Astrocyte of the spinal cord (primary cell): Measurements from ENCODE around the gene ASCL2.

Experiments
- DNase-seq: peaks from one replicate; pipeline ENCODE4 v3.0.0; 2011; ENCODE audit warnings: low read depth, low spot score
- H3K4me3 ChIP-seq: 2 replicates; pipeline ENCODE4 v1.5.1; 2011; ENCODE audit warnings: low read depth, mild to moderate bottlenecking, low read length, moderate library complexity
- CTCF ChIP-seq: IDR thresholded peaks from 2 replicates; pipeline ENCODE4 v1.5.1; 2012; ENCODE audit warnings: low read depth, mild to moderate bottlenecking, low read length, inconsistent platforms
- in situ Hi-C: cut with HindIII; loops from 2 replicates; pipeline ENCODE4 v1.10.0; 2017; ENCODE audit warnings: low sequenced_read_pairs

The ASCL2 gene

GRCh38 chr11:2250041-2250440 is 20.3 kb downstream of the ASCL2 start:
- H3K4me3 ChIP-seq, result no peak overlapping the region
- TF ChIP-seq CTCF, result no peak
- DNase-seq, result no peak
- in situ Hi-C loops, result no loop called here

GRCh38 chr11:2249189-2249916 is 21.0 kb downstream of the ASCL2 start:
- DNase-seq, result no peak
- no peak for TF ChIP-seq CTCF
- in situ Hi-C loops, result no loop called here
- no peak overlapping the region for H3K4me3 ChIP-seq

- no peak for TF ChIP-seq CTCF
- no peak for DNase-seq
- H3K4me3 ChIP-seq, result no peak overlapping the region
- in situ Hi-C loops, result no loop called here
These were observed 21.6 kb downstream of the ASCL2 start for GRCh38 chr11:2248762-2249161.

GRCh38 chr11:2248242-2248641 is 22.1 kb downstream of the ASCL2 start:
- in situ Hi-C loops, result no loop called here
- DNase-seq, result no peak
- no peak overlapping the region for H3K4me3 ChIP-seq
- no peak for TF ChIP-seq CTCF

GRCh38 chr11:2247496-2247895 is 22.9 kb downstream of the ASCL2 start:
- TF ChIP-seq CTCF, result no peak
- DNase-seq, result no peak
- in situ Hi-C loops, result no loop called here
- no peak overlapping the region for H3K4me3 ChIP-seq

GRCh38 chr11:2240834-2241233 is 29.6 kb downstream of the ASCL2 start:
- no peak for TF ChIP-seq CTCF
- DNase-seq, result no peak
- in situ Hi-C loops, result no loop called here
- H3K4me3 ChIP-seq, result no peak overlapping the region
